ENCODE measurements around the gene MYORG. TPM values are rescaled to one million over a fixed set of nuclear protein-coding genes. Genes with fewer than 3 reads are reported as not detected.

Gene MYORG
- total RNA-seq, 1 experiment from 2014 or later = 2.4 TPM

DNA sequence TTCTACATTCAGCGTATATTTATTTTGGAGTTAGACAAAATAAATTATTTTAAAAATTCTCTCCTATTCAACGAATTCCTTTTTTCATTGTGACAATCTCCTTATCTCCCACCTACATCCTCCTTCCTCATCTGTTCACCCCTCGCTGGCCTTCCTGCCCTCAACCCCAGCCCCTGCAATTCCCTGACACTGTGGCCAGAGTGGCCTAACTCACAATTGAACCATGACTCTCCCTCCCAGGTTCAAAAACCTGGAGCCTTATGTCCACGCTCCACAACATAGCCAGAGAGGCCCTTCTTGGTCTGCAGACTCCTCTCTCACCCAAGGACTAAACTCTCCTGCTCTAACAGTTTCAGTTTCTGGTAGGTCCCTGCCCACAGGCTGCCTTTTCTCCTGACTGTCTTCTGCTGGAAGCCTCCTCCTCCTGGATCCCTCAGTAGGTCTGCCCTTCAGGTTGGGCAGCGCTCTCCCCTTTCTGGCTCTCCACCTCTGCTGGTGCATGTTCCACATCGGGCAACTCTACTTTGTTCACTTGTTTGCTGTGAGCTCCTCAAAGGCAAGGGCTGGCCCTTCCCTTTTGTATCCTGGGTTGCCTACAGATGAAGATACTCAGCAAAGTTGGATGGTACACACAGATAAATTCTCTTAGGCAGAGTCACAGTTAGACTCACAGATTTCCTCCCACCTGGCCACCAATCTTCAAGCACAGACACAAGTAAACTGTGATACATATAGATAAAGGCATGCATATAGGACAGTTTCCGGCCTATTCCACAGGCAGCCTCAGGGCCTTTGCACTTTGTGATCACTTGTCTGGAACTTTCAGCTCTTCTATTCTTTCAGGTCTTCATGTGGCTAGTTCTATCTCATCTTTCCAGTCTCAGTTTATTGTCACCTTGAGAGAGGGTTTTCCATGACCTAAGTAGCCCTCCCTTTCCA lies 19.8 kb upstream of the MYORG start:
- intact Hi-C loops (cut with micrococcal nuclease) = no loop called here
- ChIA-PET CTCF (interaction anchor here (1.0 to 1.2 kb wide), 2 partner anchors 20 to 195 kb away, joined by 4 to 5 read pairs; partner anchors contain the start of gene MYORG), POLR2A (no interaction called here)
- no peak overlapping the region for H3K27ac Mint-ChIP-seq (ENCODE audit: low read depth, unreplicated experiment)
- BruUV-seq (replicated peaks) = no TSS peak
- no peak overlapping the region for H3K4me3 Mint-ChIP-seq (ENCODE audit: unreplicated experiment)
- DNase-seq (ENCODE audit: unreplicated experiment) = no peak
- H3K9me3 Mint-ChIP-seq (ENCODE audit: unreplicated experiment) = no peaks in the 10 kb centered on the region
- H3K4me1 Mint-ChIP-seq (ENCODE audit: insufficient read depth, unreplicated experiment) = no peaks in the 10 kb centered on the region
- TF ChIP-seq, protein P1, sequence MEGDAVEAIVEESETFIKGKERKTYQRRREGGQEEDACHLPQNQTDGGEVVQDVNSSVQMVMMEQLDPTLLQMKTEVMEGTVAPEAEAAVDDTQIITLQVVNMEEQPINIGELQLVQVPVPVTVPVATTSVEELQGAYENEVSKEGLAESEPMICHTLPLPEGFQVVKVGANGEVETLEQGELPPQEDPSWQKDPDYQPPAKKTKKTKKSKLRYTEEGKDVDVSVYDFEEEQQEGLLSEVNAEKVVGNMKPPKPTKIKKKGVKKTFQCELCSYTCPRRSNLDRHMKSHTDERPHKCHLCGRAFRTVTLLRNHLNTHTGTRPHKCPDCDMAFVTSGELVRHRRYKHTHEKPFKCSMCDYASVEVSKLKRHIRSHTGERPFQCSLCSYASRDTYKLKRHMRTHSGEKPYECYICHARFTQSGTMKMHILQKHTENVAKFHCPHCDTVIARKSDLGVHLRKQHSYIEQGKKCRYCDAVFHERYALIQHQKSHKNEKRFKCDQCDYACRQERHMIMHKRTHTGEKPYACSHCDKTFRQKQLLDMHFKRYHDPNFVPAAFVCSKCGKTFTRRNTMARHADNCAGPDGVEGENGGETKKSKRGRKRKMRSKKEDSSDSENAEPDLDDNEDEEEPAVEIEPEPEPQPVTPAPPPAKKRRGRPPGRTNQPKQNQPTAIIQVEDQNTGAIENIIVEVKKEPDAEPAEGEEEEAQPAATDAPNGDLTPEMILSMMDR (IDR thresholded peaks at IDR 0.05; ENCODE audit: unreplicated experiment) = no peak
- peaks cover 4% of the 10 kb centered on the region for H3K36me3 Mint-ChIP-seq (ENCODE audit: insufficient read depth, unreplicated experiment)
- H3K27me3 Mint-ChIP-seq (ENCODE audit: insufficient read depth, unreplicated experiment) = peaks cover 18% of the 10 kb centered on the region

DNA sequence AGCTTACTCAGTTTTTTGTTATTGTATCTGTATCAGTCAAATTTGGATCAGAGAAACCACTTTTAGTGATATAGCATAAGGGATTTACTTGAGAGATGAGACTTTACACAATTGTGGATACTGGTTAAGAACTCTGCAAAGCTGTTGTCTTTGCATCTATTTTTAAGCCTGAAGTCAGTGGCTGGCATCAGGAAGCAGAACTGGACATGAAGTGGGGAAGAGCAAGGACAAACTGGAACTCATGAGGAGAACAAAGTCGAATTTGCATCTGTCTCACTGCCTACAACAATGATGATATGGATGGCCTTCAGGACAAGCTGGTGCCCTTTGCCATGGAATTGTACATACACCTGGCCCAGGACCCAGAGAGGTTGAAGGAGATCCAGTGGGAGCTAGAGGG lies 15.8 kb upstream of the MYORG start:
- POLR2A ChIA-PET = interaction anchor here (1.6 kb wide), 1 partner anchor 15 kb away, joined by 4 read pairs; no protein-coding TSS in a partner anchor
- TF ChIP-seq, protein P1 (IDR thresholded peaks at IDR 0.05; ENCODE audit: unreplicated experiment) = no peak
- Mint-ChIP-seq H3K4me3 (ENCODE audit: unreplicated experiment) (no peak overlapping the region), H3K9me3 (ENCODE audit: unreplicated experiment) (no peaks in the 10 kb centered on the region), H3K36me3 (ENCODE audit: insufficient read depth, unreplicated experiment) (no peaks in the 10 kb centered on the region), H3K27ac (ENCODE audit: low read depth, unreplicated experiment) (no peak overlapping the region), H3K4me1 (ENCODE audit: insufficient read depth, unreplicated experiment) (no peaks in the 10 kb centered on the region), H3K27me3 (ENCODE audit: insufficient read depth, unreplicated experiment) (peaks cover 27% of the 10 kb centered on the region)
- DNase-seq (ENCODE audit: unreplicated experiment) = no peak
- BruUV-seq (replicated peaks) = no TSS peak
- CTCF ChIA-PET = interaction anchor here (0.8 to 1.4 kb wide), 2 partner anchors 11 to 61 kb away, joined by 3 to 9 read pairs; no protein-coding TSS in a partner anchor
- intact Hi-C loops (cut with micrococcal nuclease) = no loop called here

DNA sequence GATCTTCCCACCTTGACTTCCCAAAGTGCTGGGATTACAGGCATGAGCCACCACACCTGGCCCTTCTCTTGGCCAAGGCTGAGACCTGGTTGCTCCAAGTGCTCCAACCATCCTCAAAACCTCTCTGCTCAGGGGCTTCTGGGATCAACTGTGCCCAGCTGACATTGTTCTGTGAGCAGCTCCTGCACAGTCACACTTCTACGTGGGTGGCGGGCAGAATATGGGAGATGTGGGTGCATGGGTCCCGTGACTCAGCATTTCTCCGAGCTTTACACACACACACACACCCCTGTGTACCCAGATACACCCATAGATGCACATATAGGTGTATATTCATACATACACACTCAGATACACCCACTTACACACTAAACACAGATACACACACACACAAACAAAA lies 10.5 kb upstream of the MYORG start:
- Mint-ChIP-seq H3K4me1 (ENCODE audit: insufficient read depth, unreplicated experiment) (no peaks in the 10 kb centered on the region), H3K27ac (ENCODE audit: low read depth, unreplicated experiment) (no peak overlapping the region), H3K9me3 (ENCODE audit: unreplicated experiment) (no peaks in the 10 kb centered on the region), H3K4me3 (ENCODE audit: unreplicated experiment) (no peak overlapping the region), H3K27me3 (ENCODE audit: insufficient read depth, unreplicated experiment) (peaks cover 16% of the 10 kb centered on the region), H3K36me3 (ENCODE audit: insufficient read depth, unreplicated experiment) (no peaks in the 10 kb centered on the region)
- CTCF ChIA-PET = interaction anchor here (0.5 to 1.7 kb wide), 4 partner anchors 91 to 434 kb away, joined by 3 to 5 read pairs (median 4); no protein-coding TSS in a partner anchor
- no peak for DNase-seq (ENCODE audit: unreplicated experiment)
- POLR2A ChIA-PET = no interaction called here
- TF ChIP-seq, protein P1 (IDR thresholded peaks at IDR 0.05; ENCODE audit: unreplicated experiment) = no peak
- intact Hi-C loops (cut with micrococcal nuclease) = no loop called here
- no TSS peak for BruUV-seq (replicated peaks)

DNA sequence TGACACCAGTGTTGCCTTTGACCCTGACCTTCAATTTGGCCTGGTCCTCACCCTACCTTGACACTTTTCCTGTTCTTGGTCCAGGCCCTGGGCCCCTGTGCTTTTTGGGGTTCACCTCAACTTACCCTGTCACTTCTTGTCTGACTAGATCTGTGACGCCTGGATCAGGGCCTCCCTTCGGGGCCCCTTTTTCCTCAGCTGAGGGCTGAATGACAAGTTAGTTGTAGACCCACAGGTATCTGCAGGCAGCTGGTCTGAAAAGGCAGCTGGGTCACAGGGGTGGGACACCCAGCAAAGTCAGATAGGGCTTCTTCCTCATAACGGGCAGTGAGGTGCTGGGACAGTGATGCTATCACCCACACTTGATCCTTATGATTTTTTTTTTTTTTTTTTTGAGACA lies 10.0 kb upstream of the MYORG start:
- intact Hi-C loops (cut with micrococcal nuclease) = no loop called here
- no peak for DNase-seq (ENCODE audit: unreplicated experiment)
- POLR2A ChIA-PET = interaction anchor here (0.6 kb wide), 1 partner anchor 282 kb away, joined by 3 read pairs; no protein-coding TSS in a partner anchor
- no TSS peak for BruUV-seq (replicated peaks)
- Mint-ChIP-seq H3K9me3 (ENCODE audit: unreplicated experiment) (no peaks in the 10 kb centered on the region), H3K4me1 (ENCODE audit: insufficient read depth, unreplicated experiment) (no peaks in the 10 kb centered on the region), H3K27ac (ENCODE audit: low read depth, unreplicated experiment) (no peak overlapping the region), H3K4me3 (ENCODE audit: unreplicated experiment) (no peak overlapping the region), H3K27me3 (ENCODE audit: insufficient read depth, unreplicated experiment) (peaks cover 11% of the 10 kb centered on the region), H3K36me3 (ENCODE audit: insufficient read depth, unreplicated experiment) (no peaks in the 10 kb centered on the region)
- TF ChIP-seq, protein P1 (IDR thresholded peaks at IDR 0.05; ENCODE audit: unreplicated experiment) = no peak
- CTCF ChIA-PET = interaction anchor here (0.6 to 1.2 kb wide), 6 partner anchors 14 to 316 kb away, joined by 3 to 6 read pairs (median 4); no protein-coding TSS in a partner anchor

Data from MCF 10A (cell line).